ENCODE data around the gene POMZP3.
"Not testable (repeated sequence)": the region's sequence is repeated elsewhere in the genome, so short reads cannot be mapped to it uniquely, and the experiment has no call there.

DNA sequence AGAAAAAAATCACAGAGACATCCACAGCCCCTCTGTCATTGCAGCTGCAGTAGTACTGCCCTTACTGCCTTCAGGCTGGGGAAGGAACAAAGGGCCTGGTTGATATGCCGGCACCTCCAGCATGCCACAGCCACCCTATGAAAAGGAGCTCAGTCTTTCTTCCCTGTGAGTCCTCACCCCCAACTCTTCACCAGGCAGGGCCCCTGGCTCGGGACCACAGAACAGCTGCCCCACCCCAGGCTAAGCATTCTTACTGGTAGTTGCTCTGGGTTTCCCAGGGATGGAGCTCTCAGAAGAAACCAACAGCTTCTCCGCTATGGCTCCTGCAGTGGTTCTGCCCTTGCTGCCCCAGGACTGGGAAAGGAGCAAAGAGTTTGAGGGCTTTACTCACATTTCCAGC lies 36.0 kb downstream of the POMZP3 start:
- not testable (repeated sequence) for TF ChIP-seq POLR2AphosphoS5, POLR2A (IDR thresholded peaks at IDR 0.05)
- TF ChIP-seq, protein P1, sequence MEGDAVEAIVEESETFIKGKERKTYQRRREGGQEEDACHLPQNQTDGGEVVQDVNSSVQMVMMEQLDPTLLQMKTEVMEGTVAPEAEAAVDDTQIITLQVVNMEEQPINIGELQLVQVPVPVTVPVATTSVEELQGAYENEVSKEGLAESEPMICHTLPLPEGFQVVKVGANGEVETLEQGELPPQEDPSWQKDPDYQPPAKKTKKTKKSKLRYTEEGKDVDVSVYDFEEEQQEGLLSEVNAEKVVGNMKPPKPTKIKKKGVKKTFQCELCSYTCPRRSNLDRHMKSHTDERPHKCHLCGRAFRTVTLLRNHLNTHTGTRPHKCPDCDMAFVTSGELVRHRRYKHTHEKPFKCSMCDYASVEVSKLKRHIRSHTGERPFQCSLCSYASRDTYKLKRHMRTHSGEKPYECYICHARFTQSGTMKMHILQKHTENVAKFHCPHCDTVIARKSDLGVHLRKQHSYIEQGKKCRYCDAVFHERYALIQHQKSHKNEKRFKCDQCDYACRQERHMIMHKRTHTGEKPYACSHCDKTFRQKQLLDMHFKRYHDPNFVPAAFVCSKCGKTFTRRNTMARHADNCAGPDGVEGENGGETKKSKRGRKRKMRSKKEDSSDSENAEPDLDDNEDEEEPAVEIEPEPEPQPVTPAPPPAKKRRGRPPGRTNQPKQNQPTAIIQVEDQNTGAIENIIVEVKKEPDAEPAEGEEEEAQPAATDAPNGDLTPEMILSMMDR (IDR thresholded peaks at IDR 0.05), result not testable (repeated sequence)
